Ectodermal cell (in vitro differentiated cells): ENCODE results near the gene TMEM19.

ENCODE experiments used
- H3K27ac ChIP-seq: 2 replicates; pipeline ENCODE4 v1.7.0; 2013; ENCODE audit warnings: mild to moderate bottlenecking, low read depth, low read length; ENCODE audit not compliant: insufficient read depth, poor library complexity, severe bottlenecking
- H3K27me3 ChIP-seq: 2 replicates; pipeline ENCODE4 v1.7.0; 2013; ENCODE audit warnings: mild to moderate bottlenecking, low read length; ENCODE audit not compliant: insufficient read depth, control insufficient read depth, poor library complexity, severe bottlenecking
- H3K36me3 ChIP-seq: one replicate; pipeline ENCODE4 v1.7.0; 2013; ENCODE audit warnings: low read length; ENCODE audit not compliant: control insufficient read depth, insufficient read depth
- H3K4me1 ChIP-seq: one replicate; pipeline ENCODE4 v1.7.0; 2013; ENCODE audit warnings: low read length; ENCODE audit not compliant: control insufficient read depth, insufficient read depth
- H3K4me3 ChIP-seq: 2 replicates; pipeline ENCODE4 v1.7.0; 2013; ENCODE audit warnings: low read depth, low read length, control low read depth; ENCODE audit not compliant: insufficient read depth
- H3K9me3 ChIP-seq: 2 replicates; pipeline ENCODE4 v1.7.0; 2013; ENCODE audit warnings: mild to moderate bottlenecking, low read length, moderate library complexity; ENCODE audit not compliant: control insufficient read depth
- WGBS, 2 experiments: methylation state at CpG; one replicate each; pipeline ENCODE4 v1.1.7; 2013; ENCODE audit warnings: missing lambda C conversion rate in 2 of 2; 5-methylcytosine and 5-hydroxymethylcytosine counted together

TMEM19 gene

DNA sequence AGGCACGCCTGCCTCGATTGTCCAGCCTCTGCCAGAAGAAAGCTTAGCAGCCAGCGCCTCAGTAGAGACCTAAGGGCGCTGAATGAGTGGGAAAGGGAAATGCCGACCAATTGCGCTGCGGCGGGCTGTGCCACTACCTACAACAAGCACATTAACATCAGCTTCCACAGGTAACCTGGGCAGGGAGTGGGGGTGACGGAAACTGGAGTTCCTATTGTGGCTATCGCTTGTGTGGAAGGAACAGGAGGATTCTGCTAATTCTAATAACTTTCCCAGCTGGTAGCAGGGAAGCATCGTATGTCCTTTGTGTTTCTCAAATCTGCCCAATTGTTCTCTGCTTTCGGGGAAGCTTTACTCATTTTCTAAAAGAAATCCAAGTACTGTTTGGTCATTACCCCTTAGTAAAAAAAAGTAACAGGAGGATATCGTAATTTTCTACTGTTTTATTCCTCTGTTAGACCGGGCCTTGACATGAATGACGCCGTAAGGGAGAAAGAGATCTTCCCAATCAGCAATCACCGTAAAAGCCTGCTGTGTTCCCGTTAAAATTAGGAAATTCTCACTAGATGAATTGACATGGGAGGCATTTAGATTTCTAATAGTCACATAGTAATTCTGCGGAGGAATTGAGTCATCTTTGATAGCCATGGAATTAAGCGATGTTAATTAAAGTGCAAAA is 21.3 kb upstream of the TMEM19 start:
- H3K4me3 ChIP-seq, result peak overlapping the region; percentile 93
- no peaks in the 10 kb centered on the region for H3K9me3 ChIP-seq
- no peaks in the 10 kb centered on the region for H3K27me3 ChIP-seq
- H3K36me3 ChIP-seq, result peaks cover 4% of the 10 kb centered on the region
- H3K4me1 ChIP-seq, result peaks cover 8% of the 10 kb centered on the region
- 0% methylated on average over 18 to 20 of the region's 20 CpGs for WGBS, 2 experiments
- H3K27ac ChIP-seq, result peak overlapping the region; percentile 99

GRCh38 chr12:71665090-71665463 is 20.8 kb upstream of the TMEM19 start:
- WGBS, 2 experiments, result 10% methylated on average over 2 of the region's 4 CpGs
- Histone ChIP-seq H3K4me1 (peaks cover 8% of the 10 kb centered on the region), H3K27ac (peak overlapping the region; percentile 99), H3K9me3 (no peaks in the 10 kb centered on the region), H3K36me3 (no peaks in the 10 kb centered on the region), H3K27me3 (no peaks in the 10 kb centered on the region), H3K4me3 (peak overlapping the region; percentile 93)

DNA sequence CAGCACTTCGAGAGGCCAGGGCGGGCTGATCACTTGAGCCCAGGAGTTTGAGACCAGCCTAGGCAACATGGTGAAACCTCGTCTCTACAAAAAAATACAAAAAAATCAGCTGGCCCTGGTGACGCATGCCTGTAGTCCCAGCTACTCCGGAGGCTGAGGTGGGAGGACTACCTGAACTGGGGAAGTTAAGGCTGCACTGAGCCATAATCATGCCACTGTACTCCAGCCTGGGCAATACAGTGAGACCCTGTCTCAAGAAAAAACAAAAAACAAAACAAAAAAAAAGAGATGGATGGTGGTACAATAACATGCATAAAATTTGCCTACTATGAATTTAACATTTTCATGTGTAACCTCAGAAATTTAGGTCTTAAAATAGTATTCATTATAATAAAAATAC is 19.6 kb upstream of the TMEM19 start:
- H3K27me3 ChIP-seq, result no peaks in the 10 kb centered on the region
- H3K27ac ChIP-seq, result no peak overlapping the region
- H3K4me1 ChIP-seq, result peaks cover 8% of the 10 kb centered on the region
- peak overlapping the region; percentile 93 for H3K4me3 ChIP-seq
- WGBS, 2 experiments, result 93 to 98% methylated on average over 5 of the region's 5 CpGs
- H3K9me3 ChIP-seq, result no peaks in the 10 kb centered on the region
- H3K36me3 ChIP-seq, result no peaks in the 10 kb centered on the region

- H3K4me3 ChIP-seq, result no peak overlapping the region
- no peaks in the 10 kb centered on the region for H3K36me3 ChIP-seq
- no peaks in the 10 kb centered on the region for H3K9me3 ChIP-seq
- H3K4me1 ChIP-seq, result no peaks in the 10 kb centered on the region
- H3K27me3 ChIP-seq, result no peaks in the 10 kb centered on the region
- H3K27ac ChIP-seq, result no peak overlapping the region
Measured at GRCh38 chr12:71671311-71671710, 14.6 kb upstream of the TMEM19 start.

DNA sequence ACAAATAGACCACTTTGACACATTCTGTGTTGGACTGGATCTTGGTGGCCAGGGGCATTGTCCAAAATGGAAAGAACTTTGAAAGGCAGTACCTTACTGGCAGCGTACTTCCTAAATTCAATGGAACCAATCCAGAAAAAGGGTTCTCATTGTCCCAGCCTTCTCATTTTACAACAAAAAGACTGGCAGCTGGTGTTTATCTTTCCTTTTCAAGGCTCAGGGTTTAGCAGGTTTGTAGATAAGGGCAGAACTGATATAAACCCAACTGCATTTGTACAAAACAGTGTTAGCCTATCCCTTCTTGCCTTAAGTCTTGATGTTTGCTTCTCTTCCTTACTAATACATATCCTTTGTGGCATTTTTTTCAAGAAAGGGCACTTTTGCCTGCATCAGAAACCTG is 14.1 kb upstream of the TMEM19 start:
- 82 to 89% methylated on average over 1 of the region's 1 CpG for WGBS, 2 experiments
- Histone ChIP-seq H3K27me3 (no peaks in the 10 kb centered on the region), H3K27ac (no peak overlapping the region), H3K4me3 (no peak overlapping the region), H3K9me3 (no peaks in the 10 kb centered on the region), H3K4me1 (no peaks in the 10 kb centered on the region), H3K36me3 (no peaks in the 10 kb centered on the region)

DNA sequence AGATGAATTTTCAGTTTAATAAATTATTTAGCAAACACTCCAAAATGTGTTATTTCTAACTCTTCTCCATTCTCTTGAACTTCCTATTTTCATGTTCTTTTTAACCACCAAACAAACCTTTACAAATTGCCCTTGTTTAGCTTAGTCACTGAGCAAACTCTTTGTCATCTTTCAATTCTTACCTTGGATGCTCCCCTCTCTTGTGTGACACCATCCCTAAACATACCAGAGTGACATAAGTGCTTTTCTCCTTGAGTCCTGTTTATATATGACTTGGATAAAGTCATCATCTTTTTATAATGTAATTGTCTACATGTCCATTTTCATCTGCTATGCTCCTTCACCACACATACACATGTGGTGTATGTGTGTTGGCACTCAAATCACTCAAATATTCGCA is 3.4 kb upstream of the TMEM19 start:
- Histone ChIP-seq H3K9me3 (no peaks in the 10 kb centered on the region), H3K4me3 (no peak overlapping the region)

GRCh38 chr12:71683633-71684032 is 2.2 kb upstream of the TMEM19 start:
- WGBS, 2 experiments, result 96 to 98% methylated on average over 4 of the region's 5 CpGs
- H3K4me1 ChIP-seq, result no peaks in the 10 kb centered on the region

More for the DNA sequence above, 3.4 kb upstream of the TMEM19 start:
- WGBS, 2 experiments, result no CpG with 5 or more reads among the region's 1 CpG
- Histone ChIP-seq H3K27me3 (no peaks in the 10 kb centered on the region), H3K27ac (no peak overlapping the region), H3K36me3 (no peaks in the 10 kb centered on the region), H3K4me1 (no peaks in the 10 kb centered on the region)

GRCh38 chr12:71684081-71684480 is 1.8 kb upstream of the TMEM19 start:
- WGBS, 2 experiments, result 79 to 87% methylated on average over 5 of the region's 5 CpGs
- no peak overlapping the region for H3K4me3 ChIP-seq
- H3K36me3 ChIP-seq, result no peaks in the 10 kb centered on the region
- no peaks in the 10 kb centered on the region for H3K4me1 ChIP-seq
- no peaks in the 10 kb centered on the region for H3K27me3 ChIP-seq
- no peak overlapping the region for H3K27ac ChIP-seq
- no peaks in the 10 kb centered on the region for H3K9me3 ChIP-seq

More at GRCh38 chr12:71683633-71684032, 2.2 kb upstream of the TMEM19 start:
- Histone ChIP-seq H3K27me3 (no peaks in the 10 kb centered on the region), H3K27ac (no peak overlapping the region), H3K36me3 (no peaks in the 10 kb centered on the region), H3K4me3 (no peak overlapping the region), H3K9me3 (no peaks in the 10 kb centered on the region)

DNA sequence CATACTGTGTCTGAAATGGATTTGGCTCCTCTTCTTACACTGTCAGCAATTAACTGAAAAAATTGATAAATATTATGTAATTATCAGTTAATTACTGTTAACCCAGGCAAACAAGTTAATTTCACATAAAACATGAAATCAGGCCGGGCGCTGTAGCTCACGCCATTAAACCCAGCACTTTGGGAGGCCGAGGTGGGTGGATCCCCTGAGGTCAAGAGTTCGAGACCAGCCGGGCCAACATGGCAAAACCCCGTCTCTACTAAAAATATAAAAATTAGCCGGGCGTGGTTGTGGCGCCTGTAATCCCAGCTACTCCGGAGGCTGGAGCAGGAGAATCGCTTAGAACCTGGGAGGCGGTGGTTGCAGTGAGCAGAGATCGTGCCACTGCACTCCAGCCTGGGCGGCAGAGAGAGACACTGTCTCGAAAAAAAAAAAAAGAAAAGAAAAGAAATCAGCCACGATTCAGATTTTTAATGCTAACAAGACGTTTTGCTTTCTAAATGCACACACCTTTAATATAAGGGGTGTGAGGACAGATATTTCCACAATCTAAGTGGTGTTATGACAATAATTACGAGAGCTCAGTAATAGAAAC is 473 bp upstream of the TMEM19 start:
- 79 to 88% methylated on average over 16 to 19 of the region's 19 CpGs for WGBS, 2 experiments
- H3K4me3 ChIP-seq, result peak overlapping the region; percentile 66
- no peaks in the 10 kb centered on the region for H3K4me1 ChIP-seq
- H3K9me3 ChIP-seq, result no peaks in the 10 kb centered on the region
- no peaks in the 10 kb centered on the region for H3K27me3 ChIP-seq
- H3K36me3 ChIP-seq, result no peaks in the 10 kb centered on the region
- H3K27ac ChIP-seq, result peak overlapping the region; percentile 79

- Histone ChIP-seq H3K9me3 (no peaks in the 10 kb centered on the region), H3K27me3 (no peaks in the 10 kb centered on the region), H3K4me1 (no peaks in the 10 kb centered on the region), H3K36me3 (no peaks in the 10 kb centered on the region), H3K4me3 (peak overlapping the region; percentile 66), H3K27ac (no peak overlapping the region)
- WGBS, 2 experiments, result 0% methylated on average over 1 of the region's 3 CpGs
Measured at GRCh38 chr12:71686658-71687025, 760 bp downstream of the TMEM19 start.
